ENCODE results near the gene LRRC14B.
"Not testable (repeated sequence)": the region's sequence is repeated elsewhere in the genome, so short reads cannot be mapped to it uniquely, and the experiment has no call there.

Gene LRRC14B

DNA sequence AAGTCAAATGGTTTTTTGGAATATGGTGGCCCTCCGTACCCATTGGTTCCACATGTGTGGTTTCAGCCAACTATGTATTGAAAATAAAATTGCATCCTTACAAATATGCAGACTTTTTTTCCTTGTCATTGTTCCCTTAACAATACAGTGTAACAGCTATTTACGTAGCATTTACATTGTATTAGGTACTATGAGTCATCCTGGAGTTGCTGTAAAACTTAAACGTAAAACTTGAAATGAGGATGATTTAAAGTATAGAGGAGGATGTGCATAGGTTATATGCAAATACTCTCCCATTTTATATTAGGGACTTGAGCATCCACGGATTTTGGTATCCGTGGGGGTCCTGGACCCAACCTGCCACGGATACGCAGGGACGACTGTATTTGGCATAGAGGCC lies 43.2 kb downstream of the LRRC14B start:
- TF ChIP-seq, protein P1, sequence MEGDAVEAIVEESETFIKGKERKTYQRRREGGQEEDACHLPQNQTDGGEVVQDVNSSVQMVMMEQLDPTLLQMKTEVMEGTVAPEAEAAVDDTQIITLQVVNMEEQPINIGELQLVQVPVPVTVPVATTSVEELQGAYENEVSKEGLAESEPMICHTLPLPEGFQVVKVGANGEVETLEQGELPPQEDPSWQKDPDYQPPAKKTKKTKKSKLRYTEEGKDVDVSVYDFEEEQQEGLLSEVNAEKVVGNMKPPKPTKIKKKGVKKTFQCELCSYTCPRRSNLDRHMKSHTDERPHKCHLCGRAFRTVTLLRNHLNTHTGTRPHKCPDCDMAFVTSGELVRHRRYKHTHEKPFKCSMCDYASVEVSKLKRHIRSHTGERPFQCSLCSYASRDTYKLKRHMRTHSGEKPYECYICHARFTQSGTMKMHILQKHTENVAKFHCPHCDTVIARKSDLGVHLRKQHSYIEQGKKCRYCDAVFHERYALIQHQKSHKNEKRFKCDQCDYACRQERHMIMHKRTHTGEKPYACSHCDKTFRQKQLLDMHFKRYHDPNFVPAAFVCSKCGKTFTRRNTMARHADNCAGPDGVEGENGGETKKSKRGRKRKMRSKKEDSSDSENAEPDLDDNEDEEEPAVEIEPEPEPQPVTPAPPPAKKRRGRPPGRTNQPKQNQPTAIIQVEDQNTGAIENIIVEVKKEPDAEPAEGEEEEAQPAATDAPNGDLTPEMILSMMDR (IDR thresholded peaks at IDR 0.05; ENCODE audit: insufficient read depth, low read length, missing control alignments), result no peak
- no peak for DNase-seq (ENCODE audit: low read depth, low spot score)
- no peak overlapping the region for H3K4me3 ChIP-seq (ENCODE audit: low read depth, low read length)
- POLR2A ChIA-PET, result interaction anchor here (0.6 kb wide), 1 partner anchor 91 kb away, joined by 3 read pairs; no protein-coding TSS in a partner anchor
- CTCF ChIA-PET, result no interaction called here

DNA sequence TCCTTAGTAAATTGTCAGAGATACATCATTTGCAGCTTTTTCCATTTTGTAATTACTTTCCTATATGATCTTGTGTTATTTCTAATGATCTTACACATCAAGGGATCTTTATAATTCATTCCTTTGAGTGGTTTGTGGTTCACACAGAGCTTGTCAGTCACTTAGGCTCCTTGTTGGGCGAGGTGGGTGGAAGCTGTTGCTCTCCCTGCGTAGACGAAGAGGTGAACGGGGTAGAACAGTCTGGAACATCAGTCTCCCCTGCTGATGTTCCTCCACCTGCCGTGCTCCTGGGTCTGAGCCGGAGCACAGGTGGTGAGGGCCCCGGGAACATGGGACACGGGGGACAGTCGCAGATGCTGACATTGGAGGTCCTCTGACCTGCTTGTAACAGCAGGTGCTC lies 44.2 kb downstream of the LRRC14B start:
- CTCF ChIA-PET; H3K4me3 ChIP-seq (ENCODE audit: low read depth, low read length); POLR2A ChIA-PET; DNase-seq (ENCODE audit: low read depth, low spot score): not testable (repeated sequence)

DNA sequence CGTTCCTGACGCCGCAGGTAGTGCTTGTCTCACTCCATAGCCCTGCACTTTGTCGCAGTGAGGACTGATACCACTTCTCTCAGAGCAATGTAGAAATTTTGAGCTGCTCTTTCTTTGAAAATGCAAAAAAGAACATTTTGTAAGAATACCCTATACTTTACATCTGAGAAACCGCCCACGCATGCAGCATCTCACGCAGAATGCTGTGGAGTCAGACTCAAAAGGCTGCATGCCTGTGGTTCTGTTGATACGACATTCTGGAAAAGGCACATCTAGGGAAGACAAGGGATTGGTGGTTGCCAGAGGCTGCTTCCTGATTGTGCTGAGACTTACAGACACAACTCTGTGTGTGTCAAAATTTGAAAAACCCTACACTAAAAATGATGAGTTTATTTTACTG lies 46.6 kb downstream of the LRRC14B start:
- DNase-seq (ENCODE audit: low read depth, low spot score); POLR2A ChIA-PET; CTCF ChIA-PET; H3K4me3 ChIP-seq (ENCODE audit: low read depth, low read length): not testable (repeated sequence)

DNA sequence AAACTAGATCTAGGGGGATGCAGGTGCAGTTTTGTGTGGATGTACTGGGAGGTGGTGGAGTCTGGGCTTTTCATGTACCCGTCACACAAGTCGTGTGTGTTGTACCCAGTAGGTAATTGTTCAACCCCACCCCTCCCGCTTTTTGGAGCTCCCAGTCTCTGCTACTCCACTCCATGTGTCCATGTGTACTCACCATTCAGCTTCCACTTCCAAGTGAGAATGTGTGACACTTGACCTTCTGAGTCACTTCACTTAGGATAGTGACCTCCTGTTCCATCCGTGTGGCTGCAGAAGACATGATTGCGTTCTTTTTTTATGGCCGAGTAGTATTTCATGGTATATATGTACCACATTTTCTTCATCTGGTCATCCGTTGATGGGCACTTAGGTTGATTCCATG lies 49.3 kb downstream of the LRRC14B start:
- CTCF ChIA-PET; DNase-seq (ENCODE audit: low read depth, low spot score); H3K4me3 ChIP-seq (ENCODE audit: low read depth, low read length); POLR2A ChIA-PET: not testable (repeated sequence)

DNA sequence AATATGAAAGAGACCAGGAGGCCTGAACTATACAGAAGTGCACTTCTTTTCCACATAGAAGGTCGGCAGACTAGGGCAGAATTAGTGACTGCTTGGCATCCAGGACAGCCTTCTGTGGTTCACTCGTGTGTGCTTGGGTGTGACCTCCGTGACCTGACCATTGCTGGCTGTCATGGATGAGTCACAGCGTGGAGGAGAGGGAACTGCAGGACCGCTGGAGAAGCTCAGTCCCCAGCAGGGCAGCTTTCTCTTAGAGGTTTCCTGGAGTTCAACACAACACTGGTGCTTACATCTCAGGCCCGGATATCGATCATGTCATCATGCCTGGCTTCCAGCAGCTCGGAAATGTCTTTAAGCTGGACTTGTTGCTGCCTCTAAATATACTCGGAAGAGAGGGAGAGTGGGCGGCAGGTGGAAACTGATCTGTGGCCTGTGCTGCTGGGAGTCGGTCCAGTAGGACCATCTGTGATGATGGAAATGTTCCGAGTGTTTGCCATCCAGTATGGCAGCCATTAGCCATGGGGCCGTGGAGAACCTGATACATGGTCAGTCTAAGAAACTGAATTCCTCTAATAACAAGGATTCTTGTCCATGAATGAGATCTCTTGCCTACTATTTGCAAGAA lies 49.9 kb downstream of the LRRC14B start:
- CTCF ChIA-PET; DNase-seq (ENCODE audit: low read depth, low spot score); POLR2A ChIA-PET; H3K4me3 ChIP-seq (ENCODE audit: low read depth, low read length): not testable (repeated sequence)

DNA sequence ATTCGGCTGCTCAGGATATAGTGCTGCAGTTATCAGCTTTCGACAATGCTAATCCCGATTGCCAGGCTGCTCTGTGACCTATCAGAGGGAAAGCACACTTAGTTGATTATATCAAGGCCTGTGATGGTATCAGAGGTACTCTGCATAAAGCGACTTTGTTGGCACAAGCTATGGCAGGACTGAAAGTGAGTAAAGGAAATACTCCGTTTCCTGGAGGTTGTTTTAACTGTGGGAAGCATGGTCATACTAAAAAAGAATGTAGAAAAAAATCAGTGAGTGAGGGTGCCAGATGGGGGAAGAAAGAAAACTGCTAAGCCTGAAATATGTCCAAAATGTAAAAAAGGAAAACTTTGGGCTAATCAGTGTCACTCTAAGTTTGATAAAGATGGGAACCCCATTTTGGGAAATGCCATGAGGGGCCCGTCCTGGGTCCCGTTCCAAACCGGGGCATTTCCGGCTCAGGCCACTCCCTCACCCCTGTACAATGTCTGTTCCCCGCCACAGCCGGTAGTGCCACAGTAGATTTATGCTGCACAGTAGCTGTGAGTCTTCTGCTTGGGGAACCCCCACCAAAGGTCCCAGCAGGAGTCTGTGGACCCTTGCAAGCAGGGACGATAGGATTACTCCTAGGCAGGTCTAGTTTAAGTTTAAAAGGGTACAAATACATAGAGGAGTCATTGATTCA lies 52.5 kb downstream of the LRRC14B start:
- CTCF ChIA-PET, result interaction anchor here (0.8 kb wide), 1 partner anchor 15 kb away, joined by 4 read pairs; no protein-coding TSS in a partner anchor
- H3K4me3 ChIP-seq (ENCODE audit: low read depth, low read length); POLR2A ChIA-PET; DNase-seq (ENCODE audit: low read depth, low spot score): not testable (repeated sequence)

DNA sequence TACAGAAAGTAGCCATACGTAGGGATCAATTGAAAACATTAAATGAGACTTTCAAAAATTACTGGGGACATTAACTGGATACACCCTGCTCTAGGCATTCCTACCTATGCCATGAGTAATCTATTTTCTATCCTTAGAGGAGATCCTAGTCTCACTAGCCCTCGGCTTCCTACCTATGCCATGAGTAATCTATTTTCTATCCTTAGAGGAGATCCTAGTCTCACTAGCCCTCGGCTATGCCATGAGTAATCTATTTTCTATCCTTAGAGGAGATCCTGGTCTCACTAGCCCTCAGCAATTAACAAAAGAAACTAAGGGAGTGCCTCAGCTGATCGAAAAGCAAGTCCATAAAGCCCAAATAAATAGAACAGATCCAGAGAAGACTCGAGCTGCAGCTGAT lies 54.4 kb downstream of the LRRC14B start:
- DNase-seq (ENCODE audit: low read depth, low spot score); H3K4me3 ChIP-seq (ENCODE audit: low read depth, low read length); POLR2A ChIA-PET; CTCF ChIA-PET: not testable (repeated sequence)

All from AG04449 (cell line).